GM08714 (cell line): ENCODE measurements around the gene EIF1AD.
"Not testable (repeated sequence)": the region's sequence is repeated elsewhere in the genome, so short reads cannot be mapped to it uniquely, and the experiment has no call there.

ENCODE experiments used
- H3K4me3 ChIP-seq: fragments of 200-500 bp; sonication (Bioruptor generic); 2 replicates; pipeline ENCODE4 v1.5.1; 2014; ENCODE audit warnings: mild to moderate bottlenecking, low read length, inconsistent platforms
- ZNF274 ChIP-seq: IDR thresholded peaks from 2 replicates; pipeline ENCODE4 v1.6.1; 2012; ENCODE audit warnings: mild to moderate bottlenecking, low read depth, low read length

Gene EIF1AD

GRCh38 chr11:65958291-65958690 is 43.7 kb downstream of the EIF1AD start:
- no peak for TF ChIP-seq ZNF274
- no peak overlapping the region for H3K4me3 ChIP-seq

- TF ChIP-seq ZNF274: no peak
- no peak overlapping the region for H3K4me3 ChIP-seq
Observed at GRCh38 chr11:65954771-65955170, 47.2 kb downstream of the EIF1AD start.

- TF ChIP-seq ZNF274: no peak
- no peak overlapping the region for H3K4me3 ChIP-seq
Observed at GRCh38 chr11:65953471-65953870, 48.5 kb downstream of the EIF1AD start.

GRCh38 chr11:65952052-65952521 is 49.9 kb downstream of the EIF1AD start:
- H3K4me3 ChIP-seq: no peak overlapping the region
- no peak for TF ChIP-seq ZNF274

GRCh38 chr11:65951641-65952040 is 50.3 kb downstream of the EIF1AD start:
- not testable (repeated sequence) for H3K4me3 ChIP-seq

GRCh38 chr11:65950711-65951110 is 51.2 kb downstream of the EIF1AD start:
- not testable (repeated sequence) for H3K4me3 ChIP-seq

- TF ChIP-seq ZNF274: no peak
- no peak overlapping the region for H3K4me3 ChIP-seq
Observed at GRCh38 chr11:65947603-65948125, 54.3 kb downstream of the EIF1AD start.

GRCh38 chr11:65947133-65947532 is 54.8 kb downstream of the EIF1AD start:
- no peak overlapping the region for H3K4me3 ChIP-seq
- TF ChIP-seq ZNF274: no peak

- no peak overlapping the region for H3K4me3 ChIP-seq
- no peak for TF ChIP-seq ZNF274
Observed at GRCh38 chr11:65946655-65947054, 55.3 kb downstream of the EIF1AD start.
